IPS-18a (cell line): Measurements from ENCODE around the gene CYP2D6.
"Not testable (repeated sequence)": the region's sequence is repeated elsewhere in the genome, so short reads cannot be mapped to it uniquely, and the experiment has no call there.

Experiments used
- H3K27ac ChIP-seq: one replicate; pipeline ENCODE4 v1.5.1; 2013; ENCODE audit warnings: low read length
- H3K27me3 ChIP-seq: one replicate; pipeline ENCODE4 v1.6.1; 2013; ENCODE audit warnings: mild to moderate bottlenecking, low read length; ENCODE audit not compliant: control insufficient read depth, insufficient read depth
- H3K36me3 ChIP-seq: one replicate; pipeline ENCODE4 v1.6.1; 2013; ENCODE audit warnings: low read depth, low read length; ENCODE audit not compliant: control insufficient read depth
- H3K4me1 ChIP-seq: one replicate; pipeline ENCODE4 v1.6.1; 2013; ENCODE audit warnings: low read depth, low read length; ENCODE audit not compliant: control insufficient read depth
- H3K4me3 ChIP-seq: one replicate; pipeline ENCODE4 v1.5.1; 2013; ENCODE audit warnings: low read length
- H3K9ac ChIP-seq: one replicate; pipeline ENCODE4 v1.6.1; 2013; ENCODE audit warnings: mild to moderate bottlenecking, low read length, moderate library complexity
- H3K9me3 ChIP-seq: one replicate; pipeline ENCODE4 v1.6.1; 2013; ENCODE audit warnings: low read depth, low read length; ENCODE audit not compliant: control insufficient read depth

Gene CYP2D6

GRCh38 chr22:42130639-42131431 lies at the start of gene CYP2D6:
Gene CYP2D6 (minus strand): TSS chr22:42130810. CDS start chr22:42130791, 19 bp downstream.
- not testable (repeated sequence) for H3K9ac ChIP-seq, H3K4me3 ChIP-seq, H3K27ac ChIP-seq, H3K36me3 ChIP-seq, H3K27me3 ChIP-seq, H3K9me3 ChIP-seq, H3K4me1 ChIP-seq

- no peaks in the 10 kb centered on the region for H3K4me1 ChIP-seq
- H3K4me3 ChIP-seq, result no peak overlapping the region
- no peak overlapping the region for H3K27ac ChIP-seq
- H3K27me3 ChIP-seq, result no peaks in the 10 kb centered on the region
- peaks cover 4% of the 10 kb centered on the region for H3K36me3 ChIP-seq
- H3K9me3 ChIP-seq, result no peaks in the 10 kb centered on the region
- no peak overlapping the region for H3K9ac ChIP-seq
These were observed 49.0 kb upstream of the CYP2D6 start for GRCh38 chr22:42179616-42180015.

GRCh38 chr22:42178910-42179519 lies 48.4 kb upstream of the CYP2D6 start:
- Histone ChIP-seq H3K4me3 (no peak overlapping the region), H3K9ac (no peak overlapping the region), H3K27ac (no peak overlapping the region), H3K27me3 (no peaks in the 10 kb centered on the region), H3K4me1 (no peaks in the 10 kb centered on the region), H3K9me3 (no peaks in the 10 kb centered on the region), H3K36me3 (peaks cover 4% of the 10 kb centered on the region)

GRCh38 chr22:42177891-42178336 lies 47.3 kb upstream of the CYP2D6 start:
- no peak overlapping the region for H3K27ac ChIP-seq
- H3K4me3 ChIP-seq, result no peak overlapping the region
- H3K36me3 ChIP-seq, result peaks cover 4% of the 10 kb centered on the region
- H3K9ac ChIP-seq, result no peak overlapping the region
- H3K27me3 ChIP-seq, result no peaks in the 10 kb centered on the region
- H3K9me3 ChIP-seq, result no peaks in the 10 kb centered on the region
- no peaks in the 10 kb centered on the region for H3K4me1 ChIP-seq

- peaks cover 4% of the 10 kb centered on the region for H3K36me3 ChIP-seq
- H3K27me3 ChIP-seq, result no peaks in the 10 kb centered on the region
- H3K4me1 ChIP-seq, result no peaks in the 10 kb centered on the region
- no peak overlapping the region for H3K4me3 ChIP-seq
- H3K27ac ChIP-seq, result no peak overlapping the region
- H3K9me3 ChIP-seq, result no peaks in the 10 kb centered on the region
- no peak overlapping the region for H3K9ac ChIP-seq
These were observed 45.8 kb upstream of the CYP2D6 start for GRCh38 chr22:42176255-42176915.

GRCh38 chr22:42174062-42174461 lies 43.5 kb upstream of the CYP2D6 start:
- Histone ChIP-seq H3K9me3 (no peaks in the 10 kb centered on the region), H3K9ac (no peak overlapping the region), H3K36me3 (peaks cover 4% of the 10 kb centered on the region), H3K27ac (no peak overlapping the region), H3K4me3 (no peak overlapping the region), H3K27me3 (no peaks in the 10 kb centered on the region), H3K4me1 (no peaks in the 10 kb centered on the region)

GRCh38 chr22:42173183-42173926 lies 42.7 kb upstream of the CYP2D6 start:
- no peak overlapping the region for H3K27ac ChIP-seq
- H3K4me3 ChIP-seq, result no peak overlapping the region
- H3K4me1 ChIP-seq, result no peaks in the 10 kb centered on the region
- peaks cover 4% of the 10 kb centered on the region for H3K36me3 ChIP-seq
- H3K9ac ChIP-seq, result no peak overlapping the region
- H3K27me3 ChIP-seq, result no peaks in the 10 kb centered on the region
- no peaks in the 10 kb centered on the region for H3K9me3 ChIP-seq

- Histone ChIP-seq H3K27me3 (no peaks in the 10 kb centered on the region), H3K9me3 (no peaks in the 10 kb centered on the region), H3K36me3 (no peaks in the 10 kb centered on the region), H3K27ac (no peak overlapping the region), H3K9ac (no peak overlapping the region), H3K4me3 (no peak overlapping the region), H3K4me1 (no peaks in the 10 kb centered on the region)
These were observed 42.2 kb upstream of the CYP2D6 start for GRCh38 chr22:42172773-42173172.

- H3K9ac ChIP-seq, result no peak overlapping the region
These were observed 41.5 kb upstream of the CYP2D6 start for GRCh38 chr22:42171946-42172719.

GRCh38 chr22:42171417-42171816 lies 40.8 kb upstream of the CYP2D6 start:
- Histone ChIP-seq H3K27me3 (no peaks in the 10 kb centered on the region), H3K36me3 (no peaks in the 10 kb centered on the region), H3K9me3 (no peaks in the 10 kb centered on the region), H3K4me3 (no peak overlapping the region), H3K9ac (no peak overlapping the region), H3K4me1 (no peaks in the 10 kb centered on the region), H3K27ac (no peak overlapping the region)

More at GRCh38 chr22:42171946-42172719, 41.5 kb upstream of the CYP2D6 start:
- no peak overlapping the region for H3K4me3 ChIP-seq
- no peaks in the 10 kb centered on the region for H3K9me3 ChIP-seq
- no peak overlapping the region for H3K27ac ChIP-seq
- H3K4me1 ChIP-seq, result no peaks in the 10 kb centered on the region
- H3K27me3 ChIP-seq, result no peaks in the 10 kb centered on the region
- H3K36me3 ChIP-seq, result no peaks in the 10 kb centered on the region

GRCh38 chr22:42170946-42171345 lies 40.3 kb upstream of the CYP2D6 start:
- Histone ChIP-seq H3K4me1 (no peaks in the 10 kb centered on the region), H3K4me3 (no peak overlapping the region), H3K27ac (no peak overlapping the region), H3K9me3 (no peaks in the 10 kb centered on the region), H3K27me3 (no peaks in the 10 kb centered on the region), H3K36me3 (no peaks in the 10 kb centered on the region), H3K9ac (no peak overlapping the region)
